GM10248 (cell line): Measurements from ENCODE around the gene GNAL.

Source experiments
- CTCF ChIA-PET: fragments of 300-600 bp; sonication (Branson Sonifier 250); formaldehyde crosslinking; extraction: SDS; loops from one replicate; lab custom pipeline; 2021; ENCODE audit warnings: antibody characterized with exemption; lab: Yijun Ruan, JAX
- POLR2A ChIA-PET: fragments of 350-650 bp; sonication (Branson Sonifier 250); formaldehyde crosslinking; extraction: SDS; loops from one replicate; lab custom pipeline; 2020; ENCODE audit warnings: antibody characterized with exemption; lab: Yijun Ruan, JAX
- DNase-seq: peaks from one replicate; pipeline ENCODE4 v3.0.0; 2012; ENCODE audit errors: extremely low spot score
- TF ChIP-seq, protein P1 (sequence below): IDR thresholded peaks from 2 replicates; pipeline ENCODE4 v1.5.1; 2012; ENCODE audit warnings: mild to moderate bottlenecking, low read depth; ENCODE audit errors: extremely low read depth, missing control alignments, control extremely low read depth

Gene GNAL

DNA sequence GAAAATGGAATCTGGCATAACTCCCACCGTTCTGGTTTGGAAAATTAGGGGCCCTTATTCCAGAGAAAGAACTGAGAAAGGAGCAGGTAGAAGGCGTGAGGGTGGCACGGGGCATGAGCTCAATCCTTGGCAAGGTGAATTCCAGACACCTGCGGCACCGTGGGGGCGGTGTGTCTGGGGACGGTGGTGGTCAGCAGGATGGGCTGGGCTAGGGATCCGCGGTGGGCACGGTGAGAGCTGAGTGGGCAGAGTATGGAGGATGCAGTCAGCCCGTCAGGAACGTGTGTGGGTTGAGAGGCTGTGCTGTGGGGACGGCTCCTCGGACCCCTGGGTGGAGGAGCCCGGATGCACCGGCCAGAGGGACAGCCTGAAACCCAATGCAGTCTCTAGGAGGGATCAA lies 61.1 kb downstream of the GNAL start:
- ChIA-PET CTCF (interaction anchor here (1.4 to 1.5 kb wide), 2 partner anchors 10 to 17 kb away, joined by 3 to 5 read pairs; no protein-coding TSS in a partner anchor), POLR2A (no interaction called here)
- TF ChIP-seq, protein P1, sequence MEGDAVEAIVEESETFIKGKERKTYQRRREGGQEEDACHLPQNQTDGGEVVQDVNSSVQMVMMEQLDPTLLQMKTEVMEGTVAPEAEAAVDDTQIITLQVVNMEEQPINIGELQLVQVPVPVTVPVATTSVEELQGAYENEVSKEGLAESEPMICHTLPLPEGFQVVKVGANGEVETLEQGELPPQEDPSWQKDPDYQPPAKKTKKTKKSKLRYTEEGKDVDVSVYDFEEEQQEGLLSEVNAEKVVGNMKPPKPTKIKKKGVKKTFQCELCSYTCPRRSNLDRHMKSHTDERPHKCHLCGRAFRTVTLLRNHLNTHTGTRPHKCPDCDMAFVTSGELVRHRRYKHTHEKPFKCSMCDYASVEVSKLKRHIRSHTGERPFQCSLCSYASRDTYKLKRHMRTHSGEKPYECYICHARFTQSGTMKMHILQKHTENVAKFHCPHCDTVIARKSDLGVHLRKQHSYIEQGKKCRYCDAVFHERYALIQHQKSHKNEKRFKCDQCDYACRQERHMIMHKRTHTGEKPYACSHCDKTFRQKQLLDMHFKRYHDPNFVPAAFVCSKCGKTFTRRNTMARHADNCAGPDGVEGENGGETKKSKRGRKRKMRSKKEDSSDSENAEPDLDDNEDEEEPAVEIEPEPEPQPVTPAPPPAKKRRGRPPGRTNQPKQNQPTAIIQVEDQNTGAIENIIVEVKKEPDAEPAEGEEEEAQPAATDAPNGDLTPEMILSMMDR: no peak
- no peak for DNase-seq

DNA sequence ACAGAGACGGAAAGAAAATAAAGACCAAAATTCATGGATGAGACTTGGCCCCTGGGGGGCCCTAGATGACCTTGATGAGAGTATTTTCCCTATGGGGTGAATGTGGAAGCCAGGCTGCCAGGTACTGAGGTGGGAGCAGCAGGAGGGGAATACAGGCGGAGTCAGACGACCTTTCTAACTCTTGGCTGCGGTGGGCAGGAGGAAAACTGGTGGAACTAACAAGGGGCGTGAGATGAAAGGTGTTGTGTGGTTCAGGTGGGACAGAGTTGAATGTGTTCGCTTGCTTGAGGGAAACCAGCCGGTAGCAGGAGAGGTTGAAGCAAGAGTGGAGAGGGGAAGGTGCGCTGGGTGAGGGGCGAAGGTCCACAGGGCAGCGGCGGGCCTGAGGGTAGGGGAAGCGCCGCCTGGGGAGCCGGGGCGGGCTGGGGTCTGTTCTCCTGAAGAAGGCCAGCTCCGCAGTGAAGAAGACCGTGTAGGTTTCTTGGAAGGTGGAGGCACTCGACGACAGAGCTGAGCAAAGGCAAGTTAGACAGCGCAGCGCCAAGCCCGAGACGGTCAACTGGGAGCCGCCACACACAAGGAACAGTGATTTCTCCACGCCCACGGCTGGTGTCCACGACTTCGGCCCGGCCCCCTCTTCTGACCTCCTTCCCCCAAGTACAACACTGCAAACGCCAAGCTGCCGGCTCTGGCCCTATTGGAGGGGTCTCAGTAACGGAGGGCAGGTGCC lies 61.7 kb downstream of the GNAL start:
- CTCF ChIA-PET: interaction anchor here (1.4 kb wide), 1 partner anchor 10 kb away, joined by 3 read pairs; no protein-coding TSS in a partner anchor
- POLR2A ChIA-PET: no interaction called here
- DNase-seq: no peak
- TF ChIP-seq, protein P1: no peak

DNA sequence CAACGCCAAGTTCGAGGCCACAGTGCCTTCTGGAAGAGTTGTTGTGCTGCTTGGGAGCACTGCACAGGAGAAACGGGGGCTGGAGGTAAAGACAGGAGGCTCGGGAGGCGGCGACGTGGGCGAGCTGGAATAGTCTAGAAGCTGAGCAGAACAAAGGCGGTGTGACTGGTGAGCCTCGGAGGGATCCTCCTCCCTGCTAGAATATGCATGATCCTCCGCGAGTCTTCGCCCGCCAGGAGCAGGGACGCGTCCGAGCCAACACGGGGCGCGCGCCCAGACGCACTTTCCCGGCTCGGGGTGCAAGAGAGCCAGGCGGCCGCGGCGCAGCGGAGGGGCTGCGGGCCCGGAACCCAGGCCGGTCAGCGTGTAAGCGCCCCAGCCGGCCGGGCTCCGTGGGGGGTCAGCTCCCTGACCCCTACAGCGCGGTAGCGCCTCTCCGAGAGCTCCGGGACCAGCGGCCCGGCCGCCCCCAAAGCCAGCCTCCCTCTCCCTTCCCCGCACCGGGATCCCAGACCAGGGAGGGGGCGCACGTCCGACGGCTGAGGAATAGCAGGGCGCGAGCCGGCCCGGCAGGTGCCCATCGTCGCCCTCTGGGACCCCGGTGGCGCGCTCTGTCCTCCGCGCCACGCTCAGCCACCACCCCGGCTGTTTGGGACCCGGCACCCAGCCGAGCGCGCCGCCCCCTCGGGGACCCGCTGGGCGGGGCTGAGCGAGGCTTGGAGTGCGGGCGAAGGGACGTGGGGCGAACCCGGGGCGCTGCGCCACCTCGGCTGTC lies 62.5 kb downstream of the GNAL start:
- ChIA-PET POLR2A (no interaction called here), CTCF (interaction anchor here (1.2 kb wide), 1 partner anchor 11 kb away, joined by 3 read pairs; no protein-coding TSS in a partner anchor)
- DNase-seq: no peak
- TF ChIP-seq, protein P1: no peak

DNA sequence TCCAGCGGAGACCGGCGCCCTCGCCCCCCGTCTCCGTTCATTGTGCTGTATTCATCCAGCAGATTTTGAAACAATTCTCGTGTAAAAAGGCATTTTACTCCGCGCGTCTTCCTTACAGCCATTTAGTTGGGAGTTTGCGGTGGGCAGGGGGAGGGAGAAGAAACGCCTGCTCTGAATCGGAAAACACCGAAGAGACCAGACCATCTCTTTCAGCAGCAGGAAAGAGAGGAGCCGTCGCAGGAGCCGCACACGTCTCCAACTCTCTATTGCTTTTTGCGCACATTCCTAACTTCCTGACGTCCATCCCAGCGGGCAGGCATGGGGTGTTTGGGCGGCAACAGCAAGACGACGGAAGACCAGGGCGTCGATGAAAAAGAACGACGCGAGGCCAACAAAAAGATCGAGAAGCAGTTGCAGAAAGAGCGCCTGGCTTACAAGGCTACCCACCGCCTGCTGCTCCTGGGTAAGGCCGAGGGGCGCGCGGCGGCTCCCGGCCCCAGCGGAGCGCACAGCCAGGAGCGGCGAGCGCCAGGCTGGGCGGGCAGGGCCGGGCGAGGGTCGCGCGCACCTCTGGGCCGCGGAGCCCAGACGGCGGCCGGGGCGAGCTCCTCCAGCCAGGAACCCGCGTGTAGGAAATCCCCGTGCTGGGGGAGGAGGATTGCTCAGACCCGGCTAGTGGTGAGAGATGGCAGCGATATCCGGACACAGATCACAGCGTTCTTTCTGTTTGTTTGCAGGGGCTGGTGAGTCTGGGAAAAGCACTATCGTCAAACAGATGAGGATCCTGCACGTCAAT lies 63.2 kb downstream of the GNAL start:
- ChIA-PET CTCF (interaction anchor here (1.1 to 1.2 kb wide), 2 partner anchors 12 kb away, joined by 3 read pairs; no protein-coding TSS in a partner anchor), POLR2A (no interaction called here)
- TF ChIP-seq, protein P1: no peak
- DNase-seq: no peak

DNA sequence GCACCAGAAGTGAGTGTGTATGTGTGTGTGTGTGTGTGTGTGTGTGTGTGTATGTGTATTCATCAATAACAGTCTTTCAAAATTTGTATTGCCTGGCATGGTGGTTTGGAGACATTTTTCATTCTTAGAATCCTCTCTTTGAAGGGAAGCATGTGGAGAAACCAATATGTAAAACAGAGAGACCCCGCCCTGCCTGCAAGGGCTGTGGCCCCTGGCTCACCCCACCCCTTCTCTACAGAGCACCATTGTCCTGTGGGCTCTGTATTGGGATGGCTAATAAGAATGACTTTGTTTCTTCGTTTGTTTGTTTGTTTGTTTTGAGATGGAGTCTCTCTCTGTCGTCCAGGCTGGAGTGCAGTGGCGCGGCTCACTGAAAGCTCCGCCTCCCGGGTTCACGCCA lies 65.9 kb downstream of the GNAL start:
- CTCF ChIA-PET: no interaction called here
- TF ChIP-seq, protein P1: no peak
- POLR2A ChIA-PET: no interaction called here
- no peak for DNase-seq

DNA sequence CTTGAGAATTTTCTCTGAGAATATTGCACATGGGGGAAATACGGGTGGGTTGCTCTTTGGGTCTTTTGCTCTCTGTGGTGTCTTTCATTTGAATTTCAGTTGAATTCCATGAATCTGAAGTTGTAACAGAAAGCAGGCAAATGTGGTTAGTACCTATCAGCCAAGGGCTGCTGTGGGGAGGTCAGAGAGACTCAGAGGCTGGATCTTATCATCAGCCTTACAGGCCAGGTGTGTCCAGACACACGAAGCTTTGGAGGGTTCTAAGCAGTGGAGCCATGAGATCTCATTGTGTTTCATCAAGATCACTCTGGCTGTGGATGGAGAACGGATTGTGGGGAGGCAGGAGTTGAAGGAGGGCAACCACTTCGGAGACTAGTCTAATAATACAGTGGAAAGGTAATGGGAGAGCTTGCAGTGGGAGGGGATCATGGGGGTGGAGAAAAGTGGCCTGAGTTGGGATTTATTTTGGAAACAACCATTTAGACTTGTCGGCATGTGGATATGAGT lies 68.1 kb downstream of the GNAL start:
- TF ChIP-seq, protein P1: no peak
- ChIA-PET CTCF (no interaction called here), POLR2A (no interaction called here)
- DNase-seq: no peak
